H9 (cell line): ENCODE results near the gene RNASET2. TPM values are rescaled to one million over a fixed set of nuclear protein-coding genes. Genes with fewer than 3 reads are reported as not detected.

Experiments used
- DNase-seq: peaks from one replicate; pipeline ENCODE4 v3.0.0-alpha.2; 2017
- H2AFZ ChIP-seq: one replicate; pipeline ENCODE4 v1.6.1; 2013; ENCODE audit warnings: mild to moderate bottlenecking, low read length, control low read depth, moderate library complexity
- H2AK5ac ChIP-seq: 2 replicates; pipeline ENCODE4 v1.6.1; 2013; ENCODE audit warnings: low read length, control low read depth, mixed read lengths; ENCODE audit not compliant: insufficient read length
- H2BK120ac ChIP-seq: one replicate; pipeline ENCODE4 v1.6.1; 2013; ENCODE audit warnings: low read depth, mild to moderate bottlenecking, low read length, control low read depth, inconsistent platforms; ENCODE audit not compliant: poor library complexity, severe bottlenecking
- H2BK12ac ChIP-seq: 2 replicates; pipeline ENCODE4 v1.6.1; 2013; ENCODE audit warnings: low read length, control low read depth, mixed read lengths, low read depth; ENCODE audit not compliant: insufficient read length
- H2BK15ac ChIP-seq: 2 replicates; pipeline ENCODE4 v1.6.1; 2013; ENCODE audit warnings: low read depth, low read length, control low read depth
- H2BK20ac ChIP-seq: one replicate; pipeline ENCODE4 v1.6.1; 2013; ENCODE audit warnings: low read depth, mild to moderate bottlenecking, low read length, control low read depth, inconsistent platforms; ENCODE audit not compliant: poor library complexity, severe bottlenecking
- H2BK5ac ChIP-seq: 2 replicates; pipeline ENCODE4 v1.6.1; 2013; ENCODE audit warnings: low read length, control low read depth, mixed read lengths; ENCODE audit not compliant: insufficient read length
- H3K14ac ChIP-seq: 2 replicates; pipeline ENCODE4 v1.6.1; 2013; ENCODE audit warnings: low read length, control low read depth; ENCODE audit not compliant: insufficient read depth
- H3K18ac ChIP-seq: 2 replicates; pipeline ENCODE4 v1.6.1; 2013; ENCODE audit warnings: low read depth, mild to moderate bottlenecking, mixed read lengths, low read length, control low read depth; ENCODE audit not compliant: insufficient read length
- H3K23ac ChIP-seq: 2 replicates; pipeline ENCODE4 v1.6.1; 2013; ENCODE audit warnings: low read length, control low read depth, mixed read lengths, low read depth; ENCODE audit not compliant: insufficient read length
- H3K23me2 ChIP-seq: 2 replicates; pipeline ENCODE4 v1.6.1; 2013; ENCODE audit warnings: low read depth, mild to moderate bottlenecking, mixed read lengths, low read length, control low read depth; ENCODE audit not compliant: insufficient read length, poor library complexity, severe bottlenecking
- H3K27ac ChIP-seq: 2 replicates; pipeline ENCODE4 v1.5.1; 2013; ENCODE audit warnings: low read length, control low read depth, mixed read lengths, low read depth; ENCODE audit not compliant: insufficient read length
- H3K27me3 ChIP-seq: 2 replicates; pipeline ENCODE4 v1.6.1; 2013; ENCODE audit warnings: low read length, control low read depth, inconsistent platforms; ENCODE audit not compliant: insufficient read depth
- H3K4ac ChIP-seq: 2 replicates; pipeline ENCODE4 v1.6.1; 2013; ENCODE audit warnings: low read depth, mild to moderate bottlenecking, control low read depth, inconsistent platforms, low read length, moderate library complexity
- H3K4me1 ChIP-seq: 2 replicates; pipeline ENCODE4 v1.6.1; 2013; ENCODE audit warnings: low read length, control low read depth, inconsistent platforms; ENCODE audit not compliant: insufficient read depth
- H3K4me2 ChIP-seq: 2 replicates; pipeline ENCODE4 v1.6.1; 2013; ENCODE audit warnings: low read length, control low read depth, mixed read lengths; ENCODE audit not compliant: insufficient read length, insufficient read depth
- H3K56ac ChIP-seq: 2 replicates; pipeline ENCODE4 v1.6.1; 2013; ENCODE audit warnings: low read depth, mild to moderate bottlenecking, mixed read lengths, low read length, control low read depth; ENCODE audit not compliant: insufficient read length
- H3K79me1 ChIP-seq: 2 replicates; pipeline ENCODE4 v1.6.1; 2013; ENCODE audit warnings: low read depth, mild to moderate bottlenecking, moderate library complexity, low read length, control low read depth, inconsistent platforms; ENCODE audit not compliant: insufficient read depth, poor library complexity, severe bottlenecking
- H3K79me2 ChIP-seq: 2 replicates; pipeline ENCODE4 v1.6.1; 2013; ENCODE audit warnings: low read length, control low read depth, inconsistent platforms; ENCODE audit not compliant: insufficient read depth
- H3K9ac ChIP-seq: 2 replicates; pipeline ENCODE4 v1.6.1; 2013; ENCODE audit warnings: low read length, control low read depth, mixed read lengths; ENCODE audit not compliant: insufficient read length; ENCODE audit errors: extremely low read depth
- H3K9me3 ChIP-seq: one replicate; pipeline ENCODE4 v1.6.1; 2013; ENCODE audit warnings: low read depth, low read length, inconsistent platforms; ENCODE audit not compliant: control insufficient read depth
- H3T11ph ChIP-seq: one replicate; pipeline ENCODE4 v1.6.1; 2013; ENCODE audit warnings: mild to moderate bottlenecking, low read length, control low read depth, inconsistent platforms
- H4K20me1 ChIP-seq: one replicate; pipeline ENCODE4 v1.6.1; 2013; ENCODE audit not compliant: control insufficient read depth, insufficient read length, insufficient read depth
- H4K5ac ChIP-seq: 2 replicates; pipeline ENCODE4 v1.6.1; 2013; ENCODE audit warnings: low read depth, mild to moderate bottlenecking, mixed read lengths, low read length, control low read depth; ENCODE audit not compliant: insufficient read length
- H4K8ac ChIP-seq: replicated peaks from 2 replicates; pipeline ENCODE4 v1.6.1; 2013; ENCODE audit warnings: low read length, control low read depth, mixed read lengths, low read depth; ENCODE audit not compliant: insufficient read length
- H4K91ac ChIP-seq: 2 replicates; pipeline ENCODE4 v1.6.1; 2013; ENCODE audit warnings: low read depth, mild to moderate bottlenecking, moderate library complexity, mixed read lengths, low read length, control low read depth; ENCODE audit not compliant: insufficient read length
- H3K27ac Mint-ChIP-seq, 3 experiments: 2 replicates in 2 of 3; 3 replicates in 1 of 3; pipeline ENCODE4 v1.8.0; 2020 to 2021; ENCODE audit warnings: mixed read lengths in 3 of 3, mild to moderate bottlenecking in 1 of 3, moderate library complexity in 1 of 3
- H3K27me3 Mint-ChIP-seq: 2 replicates; pipeline ENCODE4 v1.8.0; 2021; ENCODE audit warnings: low read depth, mild to moderate bottlenecking, moderate library complexity, mixed read lengths
- H3K36me3 Mint-ChIP-seq, 3 experiments: 2 replicates in 2 of 3; 3 replicates in 1 of 3; pipeline ENCODE4 v1.8.0; 2020 to 2021; ENCODE audit warnings: low read depth in 3 of 3, mixed read lengths in 3 of 3; ENCODE audit not compliant: insufficient read depth in 1 of 3
- H3K4me1 Mint-ChIP-seq, 2 experiments: 2 replicates each; pipeline ENCODE4 v1.8.0; 2020; ENCODE audit warnings: mixed read lengths in 2 of 2
- H3K4me3 Mint-ChIP-seq, 2 experiments: 2 replicates in 1 of 2; 3 replicates in 1 of 2; pipeline ENCODE4 v1.8.0; 2020 to 2021; ENCODE audit warnings: mild to moderate bottlenecking in 2 of 2, mixed read lengths in 2 of 2, moderate library complexity in 1 of 2
- H3K9me3 Mint-ChIP-seq, 2 experiments: 2 replicates in 1 of 2; 3 replicates in 1 of 2; pipeline ENCODE4 v1.8.0; 2020; ENCODE audit warnings: mild to moderate bottlenecking in 2 of 2, mixed read lengths in 2 of 2, moderate library complexity in 1 of 2
- CTCF ChIP-seq: fragments of 200-600 bp; sonication (generic); conservative IDR thresholded peaks from 3 replicates; pipeline ENCODE4 v1.8.0; 2021; ENCODE audit warnings: antibody characterized with exemption, mild to moderate bottlenecking
- WGBS: extraction: QIAGEN DNeasy Blood & Tissue Kit; methylation state at CpG from one replicate; pipeline ENCODE4 v1.1.7; 2013; ENCODE audit warnings: missing lambda C conversion rate, low lambda C conversion rate, mixed read lengths; ENCODE audit not compliant: insufficient read length; ENCODE audit errors: extremely low coverage; 5-methylcytosine and 5-hydroxymethylcytosine counted together
- total RNA-seq: library from RNA; stranded (reverse); gene quantifications from 2 replicates; pipeline ENCODE4 v1.2.1, GENCODE V29; 2021

Gene RNASET2
- total RNA-seq, 1 experiment from 2014 or later = 28.2 TPM

DNA sequence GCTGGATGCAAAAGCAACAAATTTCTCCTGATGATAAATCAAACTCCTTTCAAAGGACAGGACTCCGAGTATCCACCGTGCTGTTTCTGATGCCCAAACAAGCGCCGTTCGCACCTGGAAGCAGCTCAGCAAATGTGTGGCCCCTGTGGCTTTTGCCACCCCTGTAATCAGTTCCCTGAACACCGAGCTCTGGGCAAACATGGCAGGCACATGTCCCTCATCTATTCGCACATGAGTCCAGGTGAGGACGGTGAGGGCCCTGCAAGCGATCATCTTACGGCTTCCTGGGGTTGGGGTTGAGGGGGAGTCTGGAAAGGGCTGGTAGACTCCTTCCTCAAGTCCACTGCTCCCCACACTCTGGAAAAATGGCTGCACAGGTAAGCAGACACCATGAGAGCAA, 23.7 kb downstream of the RNASET2 start:
- Histone ChIP-seq H4K5ac (no peak overlapping the region), H3K14ac (no peak overlapping the region), H3K9me3 (no peaks in the 10 kb centered on the region), H2BK120ac (no peak overlapping the region), H3K27ac (no peak overlapping the region), H3K4ac (no peak overlapping the region), H3K4me2 (no peak overlapping the region), H2BK20ac (no peak overlapping the region), H3K79me1 (no peaks in the 10 kb centered on the region), H3K23ac (no peak overlapping the region), H3T11ph (no peak overlapping the region), H3K79me2 (no peaks in the 10 kb centered on the region), H2AK5ac (no peak overlapping the region), H2AFZ (no peak overlapping the region), H3K23me2 (no peaks in the 10 kb centered on the region), H3K18ac (no peak overlapping the region), H3K56ac (no peak overlapping the region), H4K91ac (no peak overlapping the region), H2BK15ac (no peak overlapping the region), H3K27me3 (no peaks in the 10 kb centered on the region), H4K8ac (no peak overlapping the region), H4K20me1 (no peaks in the 10 kb centered on the region), H3K4me1 (no peaks in the 10 kb centered on the region), H3K9ac (no peak overlapping the region), H2BK5ac (no peak overlapping the region), H2BK12ac (no peak overlapping the region)
- Mint-ChIP-seq H3K27ac (peak overlapping the region in 1 of 3 experiments; percentile 79; a peak in 1 of 7 replicates), H3K4me1 (peaks cover 7 to 11% of the 10 kb centered on the region in 2 experiments), H3K9me3 (no peaks in the 10 kb centered on the region; a peak in 1 of 5 replicates), H3K36me3 (peaks cover 0 to 2% (median under 1%) of the 10 kb centered on the region in 3 experiments; a peak in 5 of 7 replicates), H3K27me3 (no peaks in the 10 kb centered on the region), H3K4me3 (no peak overlapping the region)
- WGBS = no CpG with 5 or more reads among the region's 10 CpGs
- no peak for TF ChIP-seq CTCF
- no peak for DNase-seq
